Mesenchymal stem cell (in vitro differentiated cells and primary cell): ENCODE measurements around the gene UBASH3B.
"Not testable (repeated sequence)": the region's sequence is repeated elsewhere in the genome, so short reads cannot be mapped to it uniquely, and the experiment has no call there.

ENCODE experiments used
- DNase-seq: peaks from one replicate; pipeline ENCODE4 v3.0.0-alpha.2; 2013
- H2AFZ ChIP-seq: one replicate; pipeline ENCODE4 v1.6.1; 2013; ENCODE audit warnings: low read depth, mild to moderate bottlenecking, control low read depth, inconsistent platforms, low read length, moderate library complexity
- H2AK5ac ChIP-seq: 2 replicates; pipeline ENCODE4 v1.6.1; 2013; ENCODE audit warnings: low read length, moderate library complexity, mild to moderate bottlenecking, inconsistent platforms; ENCODE audit not compliant: severe bottlenecking
- H2BK120ac ChIP-seq: one replicate; pipeline ENCODE4 v1.6.1; 2013; ENCODE audit warnings: low read depth, mild to moderate bottlenecking, inconsistent platforms, low read length, moderate library complexity
- H2BK12ac ChIP-seq, 2 experiments: one replicate each; pipeline ENCODE4 v1.6.1; 2013; ENCODE audit warnings: inconsistent platforms in 2 of 2, low read length in 2 of 2, mild to moderate bottlenecking in 2 of 2, moderate library complexity in 2 of 2, control low read depth in 1 of 2
- H2BK15ac ChIP-seq: one replicate; pipeline ENCODE4 v1.6.1; 2013; ENCODE audit warnings: mild to moderate bottlenecking, low read depth, inconsistent platforms; ENCODE audit not compliant: poor library complexity, severe bottlenecking
- H2BK5ac ChIP-seq: 2 replicates; pipeline ENCODE4 v1.6.1; 2013; ENCODE audit warnings: low read depth, mild to moderate bottlenecking, low read length, control low read depth, inconsistent platforms; ENCODE audit not compliant: poor library complexity, severe bottlenecking
- H3K14ac ChIP-seq, 2 experiments: one replicate each; pipeline ENCODE4 v1.6.1; 2013; ENCODE audit warnings: inconsistent platforms in 2 of 2, low read length in 2 of 2, control low read depth in 1 of 2, mild to moderate bottlenecking in 1 of 2, moderate library complexity in 1 of 2
- H3K18ac ChIP-seq, 2 experiments: one replicate each; pipeline ENCODE4 v1.6.1; 2013; ENCODE audit warnings: inconsistent platforms in 2 of 2, low read length in 2 of 2, control low read depth in 1 of 2, low read depth in 1 of 2, mild to moderate bottlenecking in 1 of 2
- H3K23ac ChIP-seq, 2 experiments: one replicate each; pipeline ENCODE4 v1.6.1; 2013; ENCODE audit warnings: inconsistent platforms in 2 of 2, low read length in 2 of 2, mild to moderate bottlenecking in 2 of 2, moderate library complexity in 2 of 2, control low read depth in 1 of 2
- H3K27ac ChIP-seq: 2 replicates; pipeline ENCODE4 v1.5.1; 2013; ENCODE audit warnings: mild to moderate bottlenecking, moderate library complexity, low read length, control low read depth, inconsistent platforms; ENCODE audit not compliant: poor library complexity, severe bottlenecking
- H3K27me3 ChIP-seq, 2 experiments: 2 replicates each; pipeline versions ENCODE4 v1.6.1 to v1.7.0; 2013; ENCODE audit warnings: low read length in 2 of 2, mild to moderate bottlenecking in 2 of 2, moderate library complexity in 2 of 2, control low read depth in 1 of 2, inconsistent platforms in 1 of 2; ENCODE audit not compliant: control insufficient read depth in 1 of 2, insufficient read depth in 1 of 2
- H3K36me3 ChIP-seq, 2 experiments: 2 replicates each; pipeline versions ENCODE4 v1.6.1 to v1.7.0; 2013; ENCODE audit warnings: low read length in 2 of 2, control low read depth in 1 of 2, inconsistent platforms in 1 of 2, low read depth in 1 of 2, mild to moderate bottlenecking in 1 of 2; ENCODE audit not compliant: insufficient read depth in 2 of 2, control insufficient read depth in 1 of 2
- H3K4ac ChIP-seq, 2 experiments: one replicate each; pipeline ENCODE4 v1.6.1; 2013; ENCODE audit warnings: inconsistent platforms in 2 of 2, low read length in 2 of 2, mild to moderate bottlenecking in 2 of 2, moderate library complexity in 2 of 2, control low read depth in 1 of 2, low read depth in 1 of 2
- H3K4me1 ChIP-seq: 2 replicates; pipeline ENCODE4 v1.6.1; 2013; ENCODE audit warnings: low read depth, low read length, control low read depth; ENCODE audit not compliant: control insufficient read depth, insufficient read depth
- H3K4me2 ChIP-seq: 2 replicates; pipeline ENCODE4 v1.6.1; 2013; ENCODE audit warnings: low read length, mild to moderate bottlenecking, inconsistent platforms; ENCODE audit not compliant: poor library complexity, severe bottlenecking
- H3K4me3 ChIP-seq, 2 experiments: 2 replicates each; pipeline versions ENCODE4 v1.5.1 to v1.7.0; 2013; ENCODE audit warnings: low read length in 2 of 2, mild to moderate bottlenecking in 2 of 2, control low read depth in 1 of 2, low read depth in 1 of 2; ENCODE audit not compliant: insufficient read depth in 1 of 2
- H3K79me1 ChIP-seq: replicated peaks from 2 replicates; pipeline ENCODE4 v1.6.1; 2013; ENCODE audit warnings: mild to moderate bottlenecking, control low read depth, low read length, inconsistent platforms; ENCODE audit not compliant: poor library complexity, severe bottlenecking
- H3K9ac ChIP-seq: 2 replicates; pipeline ENCODE4 v1.7.0; 2013; ENCODE audit warnings: mild to moderate bottlenecking, low read length, moderate library complexity
- H3K9me3 ChIP-seq: 2 replicates; pipeline ENCODE4 v1.7.0; 2013; ENCODE audit warnings: mild to moderate bottlenecking, low read length; ENCODE audit not compliant: control insufficient read depth
- H4K8ac ChIP-seq: one replicate; pipeline ENCODE4 v1.6.1; 2013; ENCODE audit warnings: inconsistent platforms, mild to moderate bottlenecking, low read length, moderate library complexity
- H4K91ac ChIP-seq: one replicate; pipeline ENCODE4 v1.6.1; 2013; ENCODE audit warnings: mild to moderate bottlenecking, low read length, inconsistent platforms
- WGBS: methylation state at CpG from one replicate; pipeline ENCODE4 v1.1.7; 2013; ENCODE audit warnings: mixed read lengths; 5-methylcytosine and 5-hydroxymethylcytosine counted together

Gene UBASH3B

DNA sequence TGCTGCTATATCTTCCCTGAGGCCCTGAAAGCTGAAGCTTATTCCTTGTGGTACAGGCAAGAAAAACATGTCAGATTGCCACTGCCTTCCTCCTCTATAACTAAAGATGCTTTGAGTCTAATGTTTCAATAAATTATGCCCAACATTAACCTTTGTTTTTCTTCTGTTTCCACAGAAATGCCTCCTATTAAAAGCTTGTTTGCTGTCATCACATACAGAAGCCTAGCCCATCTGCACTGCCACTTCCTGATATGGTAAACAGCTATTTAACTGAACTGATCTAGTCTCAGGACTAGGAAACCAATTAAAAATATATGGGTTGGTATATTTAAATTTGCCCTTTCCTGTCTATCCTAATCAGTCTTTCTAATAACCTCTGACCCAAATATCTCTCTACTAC is 165.6 kb downstream of the UBASH3B start:
- Histone ChIP-seq H2BK15ac (no peak overlapping the region), H2AK5ac (no peak overlapping the region), H3K4ac (no peak overlapping the region), H3K4me1 (no peaks in the 10 kb centered on the region), H4K91ac (no peak overlapping the region), H3K36me3 (no peaks in the 10 kb centered on the region), H3K14ac (no peak overlapping the region), H2BK120ac (no peak overlapping the region), H3K18ac (no peak overlapping the region), H3K9ac (no peak overlapping the region), H3K79me1 (no peaks in the 10 kb centered on the region), H2AFZ (no peak overlapping the region), H3K27me3 (no peaks in the 10 kb centered on the region), H2BK5ac (no peak overlapping the region), H3K4me2 (no peak overlapping the region), H2BK12ac (no peak overlapping the region), H3K9me3 (peaks cover 3% of the 10 kb centered on the region), H3K27ac (no peak overlapping the region), H4K8ac (no peak overlapping the region), H3K4me3 (no peak overlapping the region), H3K23ac (no peak overlapping the region)
- no peak for DNase-seq

DNA sequence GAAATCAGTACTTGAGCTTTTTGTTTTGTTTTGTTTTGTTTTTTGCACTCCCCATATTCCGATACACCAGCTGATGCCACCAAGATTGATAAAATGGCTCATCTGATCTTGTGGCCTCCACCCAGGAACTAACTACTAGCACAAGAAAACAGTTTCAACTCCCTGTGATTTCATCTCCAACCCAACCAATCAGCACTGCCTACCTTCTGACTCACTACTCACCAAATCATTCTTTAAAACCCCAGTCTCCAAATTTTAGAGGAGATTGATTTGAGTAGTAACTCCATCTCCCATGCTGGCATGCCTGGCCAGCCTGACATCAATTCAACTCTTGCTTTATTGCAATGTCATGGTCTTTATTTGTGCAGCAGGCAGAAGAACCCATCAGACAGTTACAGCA is 166.7 kb downstream of the UBASH3B start:
- Histone ChIP-seq H3K4ac (no peak overlapping the region), H2AFZ (no peak overlapping the region), H3K9ac (no peak overlapping the region), H2BK120ac (no peak overlapping the region), H4K91ac (no peak overlapping the region), H3K27me3 (no peaks in the 10 kb centered on the region), H3K27ac (no peak overlapping the region), H3K79me1 (no peaks in the 10 kb centered on the region), H3K36me3 (no peaks in the 10 kb centered on the region), H2BK12ac (no peak overlapping the region), H2BK15ac (no peak overlapping the region), H3K4me2 (no peak overlapping the region), H2BK5ac (no peak overlapping the region), H3K23ac (no peak overlapping the region), H3K9me3 (peaks cover 3% of the 10 kb centered on the region), H3K4me1 (no peaks in the 10 kb centered on the region), H3K18ac (no peak overlapping the region), H2AK5ac (no peak overlapping the region), H4K8ac (no peak overlapping the region), H3K14ac (no peak overlapping the region), H3K4me3 (no peak overlapping the region)
- WGBS = 100% methylated on average over 1 of the region's 1 CpG
- DNase-seq = no peak

DNA sequence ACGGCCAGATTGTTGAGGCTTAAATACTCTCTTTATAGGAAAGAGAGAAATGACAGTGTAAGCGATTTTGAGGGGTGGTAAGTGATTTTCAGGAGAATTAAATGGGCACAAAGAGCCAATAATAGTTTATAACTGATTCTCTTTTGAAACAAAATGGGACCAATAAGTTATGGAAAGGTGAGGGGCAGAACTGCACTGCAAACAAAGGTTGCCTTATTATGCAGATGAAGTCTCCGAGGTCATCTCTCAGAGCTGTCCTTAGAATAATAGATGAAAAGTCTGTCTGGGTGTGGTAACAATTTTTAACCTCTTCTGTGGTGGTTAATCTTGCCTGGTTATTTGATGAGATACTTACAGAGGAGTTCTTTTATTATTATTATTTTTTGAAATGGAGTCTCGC is 168.0 kb downstream of the UBASH3B start:
- Histone ChIP-seq H3K23ac (no peak overlapping the region), H3K79me1 (no peaks in the 10 kb centered on the region), H2BK5ac (no peak overlapping the region), H3K36me3 (no peaks in the 10 kb centered on the region), H2AK5ac (no peak overlapping the region), H3K27ac (no peak overlapping the region), H3K4ac (no peak overlapping the region), H4K91ac (no peak overlapping the region), H2BK15ac (no peak overlapping the region), H2BK120ac (no peak overlapping the region), H3K9ac (no peak overlapping the region), H3K27me3 (no peaks in the 10 kb centered on the region), H3K18ac (no peak overlapping the region), H3K14ac (no peak overlapping the region), H2BK12ac (no peak overlapping the region), H3K4me1 (no peaks in the 10 kb centered on the region), H3K4me2 (no peak overlapping the region), H2AFZ (no peak overlapping the region), H3K4me3 (no peak overlapping the region), H3K9me3 (peaks cover 3% of the 10 kb centered on the region), H4K8ac (no peak overlapping the region)
- 86% methylated on average over 4 of the region's 4 CpGs for WGBS
- no peak for DNase-seq

- H2AK5ac ChIP-seq, H4K8ac ChIP-seq, H3K9me3 ChIP-seq, H3K4me2 ChIP-seq, H3K23ac ChIP-seq, H3K4me1 ChIP-seq, H3K27me3 ChIP-seq, H2BK15ac ChIP-seq, H3K27ac ChIP-seq, DNase-seq, H3K18ac ChIP-seq, H2BK120ac ChIP-seq, H2AFZ ChIP-seq, H3K14ac ChIP-seq, H3K4me3 ChIP-seq, H3K9ac ChIP-seq, H4K91ac ChIP-seq, H3K36me3 ChIP-seq, H3K79me1 ChIP-seq, H2BK12ac ChIP-seq, H2BK5ac ChIP-seq, H3K4ac ChIP-seq: not testable (repeated sequence)
- 91% methylated on average over 6 of the region's 6 CpGs for WGBS
Observed at GRCh38 chr11:122829371-122829770, 173.8 kb downstream of the UBASH3B start.
